GM23248 (cell line): Measurements from ENCODE around the gene VDAC1. TPM values are rescaled to one million over a fixed set of nuclear protein-coding genes. Genes with fewer than 3 reads are reported as not detected.
"Not testable (repeated sequence)": the region's sequence is repeated elsewhere in the genome, so short reads cannot be mapped to it uniquely, and the experiment has no call there.

Source experiments
- DNase-seq: peaks from one replicate; pipeline ENCODE4 v3.0.0-alpha.2; 2015
- H2AFZ ChIP-seq: fragments of 200-600 bp; sonication (generic); 2 replicates; pipeline ENCODE4 v1.6.1; 2016; ENCODE audit warnings: antibody characterized with exemption
- H3F3A ChIP-seq: fragments of 200-600 bp; sonication (generic); 2 replicates; pipeline ENCODE4 v1.6.1; 2016; ENCODE audit warnings: mild to moderate bottlenecking, antibody characterized with exemption, mixed run types; ENCODE audit not compliant: insufficient read depth
- H3K27ac ChIP-seq: fragments of 200-600 bp; sonication (generic); 2 replicates; pipeline ENCODE4 v1.5.1; 2016; ENCODE audit warnings: mild to moderate bottlenecking
- H3K27me3 ChIP-seq: fragments of 200-600 bp; sonication (generic); replicated peaks from 2 replicates; pipeline ENCODE4 v1.6.1; 2016; ENCODE audit warnings: mild to moderate bottlenecking; ENCODE audit not compliant: insufficient read depth
- H3K36me3 ChIP-seq: fragments of 200-600 bp; sonication (generic); 2 replicates; pipeline ENCODE4 v1.6.1; 2016; ENCODE audit warnings: low read depth, mild to moderate bottlenecking
- H3K4me1 ChIP-seq: fragments of 200-600 bp; sonication (generic); 2 replicates; pipeline ENCODE4 v1.6.1; 2016; ENCODE audit warnings: mild to moderate bottlenecking; ENCODE audit not compliant: insufficient read depth
- H3K4me2 ChIP-seq: fragments of 200-600 bp; sonication (generic); one replicate; pipeline ENCODE4 v1.6.1; 2016; ENCODE audit warnings: mild to moderate bottlenecking; ENCODE audit not compliant: unreplicated experiment
- H3K4me3 ChIP-seq: fragments of 200-600 bp; sonication (generic); 2 replicates; pipeline ENCODE4 v1.5.1; 2016; ENCODE audit warnings: mild to moderate bottlenecking
- H3K79me2 ChIP-seq: fragments of 200-600 bp; sonication (generic); 2 replicates; pipeline ENCODE4 v1.6.1; 2016; ENCODE audit warnings: mild to moderate bottlenecking; ENCODE audit not compliant: insufficient read depth
- H3K9ac ChIP-seq: fragments of 200-600 bp; sonication (generic); 2 replicates; pipeline ENCODE4 v1.6.1; 2016; ENCODE audit warnings: mild to moderate bottlenecking
- H3K9me2 ChIP-seq: fragments of 200-600 bp; sonication (generic); 2 replicates; pipeline ENCODE4 v1.6.1; 2016; ENCODE audit warnings: mixed run types, mild to moderate bottlenecking, moderate library complexity; ENCODE audit not compliant: insufficient read depth
- H3K9me3 ChIP-seq: fragments of 200-600 bp; sonication (generic); one replicate; pipeline ENCODE4 v1.6.1; 2017; ENCODE audit warnings: low read depth
- H4K20me1 ChIP-seq: fragments of 200-600 bp; sonication (generic); 2 replicates; pipeline ENCODE4 v1.6.0; 2016; ENCODE audit not compliant: insufficient read depth
- EZH2 ChIP-seq: fragments of 200-600 bp; sonication (generic); IDR thresholded peaks from 2 replicates; pipeline ENCODE4 v1.6.1; 2018; ENCODE audit warnings: antibody characterized with exemption, mild to moderate bottlenecking; ENCODE audit not compliant: insufficient read depth, poor library complexity, severe bottlenecking
- EZH2phosphoT487 ChIP-seq: fragments of 200-600 bp; sonication (generic); IDR thresholded peaks from 2 replicates; pipeline ENCODE4 v1.6.1; 2018; ENCODE audit warnings: antibody characterized with exemption, moderate library complexity, mild to moderate bottlenecking, low read depth; ENCODE audit not compliant: insufficient read depth
- WGBS, 2 experiments: methylation state at CpG; one replicate each; pipeline ENCODE4 v1.1.6; 2015 to 2017; ENCODE audit warnings: low lambda C conversion rate in 2 of 2, low coverage in 1 of 2; ENCODE audit errors: missing lambda C conversion rate in 2 of 2; 5-methylcytosine and 5-hydroxymethylcytosine counted together
- in situ Hi-C: fragments of 300-500 bp; cut with MboI; formaldehyde crosslinking; loops from 2 replicates; pipeline ENCODE4 v1.15.0; 2020
- polyA plus RNA-seq: library from polyadenylated mRNA; unstranded; fragments of >200 nt; fragmentation: Nextera tagmentation; extraction: Ambion mirVana; gene quantifications from 2 replicates; pipeline ENCODE4 v1.2.1, GENCODE V29; 2016
- total RNA-seq: library from RNA; depleted of rRNA; stranded (reverse); fragments of >200 nt; shearing (Covaris generic); gene quantifications from 2 replicates; pipeline ENCODE4 v1.2.3, GENCODE V29; 2014

The VDAC1 gene
- total and polyA plus RNA-seq, 2 experiments from 2014 or later: 318 to 329 TPM

GRCh38 chr5:133977161-133977787 is 27.5 kb downstream of the VDAC1 start:
- no peak for TF ChIP-seq EZH2
- TF ChIP-seq EZH2phosphoT487: no peak
- no peaks in the 10 kb centered on the region for H3K27me3 ChIP-seq
- H3K9me2 ChIP-seq: no peaks in the 10 kb centered on the region
- peak overlapping the region; percentile 36 for H3K4me2 ChIP-seq
- H3K9me3 ChIP-seq: no peaks in the 10 kb centered on the region
- peaks cover 3% of the 10 kb centered on the region; the same call in 1 of the 2 replicates for H4K20me1 ChIP-seq
- WGBS, 2 experiments: 87 to 88% methylated on average over 5 of the region's 5 CpGs
- H3K9ac ChIP-seq: peak overlapping the region; percentile 71
- H3F3A ChIP-seq: peaks cover 28% of the 10 kb centered on the region
- no peak overlapping the region for H3K4me3 ChIP-seq
- H3K36me3 ChIP-seq: peaks cover 61% of the 10 kb centered on the region
- H3K79me2 ChIP-seq: peaks cover 82% of the 10 kb centered on the region
- no peak overlapping the region for H2AFZ ChIP-seq
- no peak for DNase-seq
- in situ Hi-C loops: no loop called here
- peaks cover 21% of the 10 kb centered on the region for H3K4me1 ChIP-seq
- peak overlapping the region; percentile 84 for H3K27ac ChIP-seq

DNA sequence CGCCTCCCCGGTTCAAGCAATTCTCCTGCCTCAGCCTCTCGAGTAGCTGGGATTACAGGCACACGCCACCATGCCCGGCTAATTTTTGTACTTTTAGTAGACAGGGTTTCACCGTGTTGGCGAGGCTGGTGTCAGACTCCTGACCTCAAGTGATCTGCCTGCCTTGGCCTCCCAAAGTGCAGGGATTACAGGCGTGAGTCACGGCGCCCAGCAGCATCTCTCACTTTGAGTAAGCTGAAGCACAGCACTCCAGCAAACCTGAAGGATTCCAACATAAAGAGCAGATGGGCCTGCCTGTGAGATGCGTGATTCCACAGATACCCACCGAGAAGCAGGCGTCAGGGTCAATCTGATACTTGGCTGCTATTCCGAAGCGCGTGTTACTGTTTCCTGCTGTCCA is 29.2 kb downstream of the VDAC1 start:
- peaks cover 21% of the 10 kb centered on the region for H3K4me1 ChIP-seq
- H3K9ac ChIP-seq, H3K27me3 ChIP-seq, in situ Hi-C loops, H3K27ac ChIP-seq, H3K4me2 ChIP-seq, H3K9me2 ChIP-seq, H3K4me3 ChIP-seq, H3K9me3 ChIP-seq, H2AFZ ChIP-seq, H4K20me1 ChIP-seq, DNase-seq: not testable (repeated sequence)
- H3F3A ChIP-seq: peaks cover 44% of the 10 kb centered on the region
- WGBS, 2 experiments: 95 to 97% methylated on average over 16 of the region's 16 CpGs
- peaks cover 66% of the 10 kb centered on the region for H3K36me3 ChIP-seq
- peaks cover 65% of the 10 kb centered on the region for H3K79me2 ChIP-seq

GRCh38 chr5:133974142-133974541 is 30.6 kb downstream of the VDAC1 start:
- peaks cover 47% of the 10 kb centered on the region for H3F3A ChIP-seq
- WGBS, 2 experiments: 78 to 79% methylated on average over 6 of the region's 6 CpGs
- H3K36me3 ChIP-seq: peaks cover 56% of the 10 kb centered on the region
- no peak overlapping the region for H2AFZ ChIP-seq
- DNase-seq: no peak
- H4K20me1 ChIP-seq: no peaks in the 10 kb centered on the region
- H3K4me1 ChIP-seq: peaks cover 28% of the 10 kb centered on the region
- in situ Hi-C loops: no loop called here
- H3K4me2 ChIP-seq: no peak overlapping the region
- H3K9me2 ChIP-seq: no peaks in the 10 kb centered on the region
- no peaks in the 10 kb centered on the region for H3K9me3 ChIP-seq
- no peak for TF ChIP-seq EZH2
- no peak for TF ChIP-seq EZH2phosphoT487
- H3K27me3 ChIP-seq: no peaks in the 10 kb centered on the region
- no peak overlapping the region for H3K27ac ChIP-seq
- peaks cover 55% of the 10 kb centered on the region for H3K79me2 ChIP-seq
- H3K4me3 ChIP-seq: no peak overlapping the region
- no peak overlapping the region for H3K9ac ChIP-seq

DNA sequence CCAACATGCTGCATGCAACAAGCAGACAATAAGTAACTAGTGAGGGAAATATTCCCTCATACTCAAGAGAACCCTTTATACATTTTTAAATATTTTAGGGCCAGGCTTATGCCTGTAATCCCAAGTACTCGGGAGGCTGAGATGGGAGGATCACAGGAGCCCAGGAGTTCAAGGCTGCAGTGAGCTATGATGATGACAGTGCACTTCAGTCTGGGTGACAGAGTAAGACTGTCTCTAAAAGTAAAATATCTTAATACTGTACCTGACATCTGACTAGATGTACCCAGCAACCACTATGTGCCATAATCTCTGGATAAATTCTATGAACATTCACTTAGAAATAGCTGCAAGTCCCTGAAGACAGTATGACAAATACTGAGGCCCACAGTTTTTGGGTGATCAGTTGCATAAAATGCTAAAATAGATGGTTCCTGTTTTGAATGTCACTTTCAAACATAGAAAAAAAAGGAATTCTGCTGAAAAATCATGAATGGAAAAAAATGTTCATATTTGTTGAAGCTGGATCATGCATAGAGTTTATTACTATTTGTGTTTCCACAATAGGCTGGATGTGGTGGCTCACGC is 34.4 kb downstream of the VDAC1 start:
- no peak overlapping the region for H2AFZ ChIP-seq
- no peak overlapping the region for H3K4me3 ChIP-seq
- H3K9me2 ChIP-seq: no peaks in the 10 kb centered on the region
- H3K9ac ChIP-seq: no peak overlapping the region
- no peak overlapping the region for H3K4me2 ChIP-seq
- 91 to 95% methylated on average over 2 of the region's 2 CpGs for WGBS, 2 experiments
- H3K27ac ChIP-seq: peak overlapping the region; percentile 83
- in situ Hi-C loops: no loop called here
- no peaks in the 10 kb centered on the region for H4K20me1 ChIP-seq
- peaks cover 43% of the 10 kb centered on the region for H3K36me3 ChIP-seq
- H3K79me2 ChIP-seq: peaks cover 50% of the 10 kb centered on the region
- H3F3A ChIP-seq: peaks cover 37% of the 10 kb centered on the region
- H3K27me3 ChIP-seq: no peaks in the 10 kb centered on the region
- H3K4me1 ChIP-seq: peaks cover 21% of the 10 kb centered on the region
- TF ChIP-seq EZH2phosphoT487: no peak
- TF ChIP-seq EZH2: no peak
- no peak for DNase-seq
- no peaks in the 10 kb centered on the region for H3K9me3 ChIP-seq
